ENCODE data around the gene PIP5K1C.

GRCh38 chr19:3589949-3590348 lies 110.3 kb downstream of the PIP5K1C start:
- TF ChIP-seq RAD21 (conservative IDR thresholded peaks at IDR 0.05) (no peak), CTCF (IDR thresholded peaks at IDR 0.05; ENCODE audit: poor library complexity, severe bottlenecking) (no peak), EP300 (conservative IDR thresholded peaks at IDR 0.05; ENCODE audit: poor library complexity, severe bottlenecking) (no peak), REST (IDR thresholded peaks at IDR 0.05; ENCODE audit: borderline replicate concordance) (no peak), EZH2 (IDR thresholded peaks at IDR 0.05; ENCODE audit: borderline replicate concordance, insufficient read depth, low read length, poor library complexity, severe bottlenecking) (no peak), POLR2AphosphoS5 (IDR thresholded peaks at IDR 0.05) (no peak), TAF1 (IDR thresholded peaks at IDR 0.05; ENCODE audit: low read depth) (no peak), MXI1 (conservative IDR thresholded peaks at IDR 0.05; ENCODE audit: poor library complexity, severe bottlenecking) (no peak), SMC3 (conservative IDR thresholded peaks at IDR 0.05; ENCODE audit: poor library complexity) (no peak)
